Measurements from ENCODE around the gene TEPSIN. TPM values are rescaled to one million over a fixed set of nuclear protein-coding genes. Genes with fewer than 3 reads are reported as not detected.

The TEPSIN gene
- total and polyA plus RNA-seq, 9 donors, result 2.5 to 30.2 (median 24.5) TPM

DNA sequence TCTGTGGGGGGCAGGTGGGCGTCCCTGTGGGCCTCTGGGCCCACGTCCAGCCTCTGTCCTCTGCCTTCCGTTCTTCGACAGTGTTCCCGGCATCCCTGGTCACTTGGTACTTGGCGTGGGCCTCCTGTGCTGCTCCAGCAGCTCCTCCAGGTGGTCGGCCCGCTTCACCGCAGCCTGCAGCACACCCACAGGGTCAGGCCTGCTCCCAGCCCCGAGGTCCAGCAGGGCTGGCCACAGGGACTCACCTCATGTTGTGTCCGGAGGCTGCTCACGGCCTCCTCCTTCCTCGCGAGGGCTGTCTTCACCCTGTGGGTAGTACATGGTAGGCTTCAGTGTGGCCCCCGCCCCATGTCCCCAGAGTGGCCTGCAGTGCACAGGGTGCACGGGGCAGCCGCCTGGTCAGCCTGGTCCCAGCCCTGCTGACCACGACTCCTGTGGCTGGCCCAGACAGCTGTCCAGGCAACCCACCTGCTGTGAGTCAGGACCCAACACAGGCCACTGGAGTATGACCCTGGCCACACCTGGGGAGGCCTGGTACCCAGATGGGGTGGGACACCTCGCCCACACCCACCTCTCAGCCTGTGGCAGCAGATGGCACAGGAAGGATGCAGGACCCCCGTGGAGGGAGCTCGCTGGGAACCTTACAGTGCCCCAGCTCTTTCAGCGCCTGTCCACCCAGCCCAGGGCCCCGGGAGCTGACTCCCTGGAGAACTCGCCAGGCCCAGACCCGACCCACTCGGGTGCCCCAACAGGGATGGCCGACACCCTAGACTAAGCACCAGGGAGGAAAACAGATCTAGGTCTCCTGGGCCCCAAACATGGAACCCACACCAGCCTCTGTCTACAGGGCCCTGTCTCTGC, 49.0 kb downstream of the TEPSIN start:
- Histone ChIP-seq H3K4me3 (no peak overlapping the region), H3K36me3 (no peaks in the 10 kb centered on the region), H3K9me3 (no peaks in the 10 kb centered on the region), H3K4me1 (ENCODE audit: insufficient read depth) (no peaks in the 10 kb centered on the region), H3K27ac (no peak overlapping the region), H3K27me3 (no peaks in the 10 kb centered on the region)
- intact Hi-C loops (cut with DNase I), result no loop called here
- 77 to 82% (median 81%) methylated on average over 24 to 27 of the region's 27 CpGs for WGBS, 3 donors
- no peak for DNase-seq
- TF ChIP-seq EP300 (IDR thresholded peaks at IDR 0.05), result no peak
- TF ChIP-seq, protein P1, sequence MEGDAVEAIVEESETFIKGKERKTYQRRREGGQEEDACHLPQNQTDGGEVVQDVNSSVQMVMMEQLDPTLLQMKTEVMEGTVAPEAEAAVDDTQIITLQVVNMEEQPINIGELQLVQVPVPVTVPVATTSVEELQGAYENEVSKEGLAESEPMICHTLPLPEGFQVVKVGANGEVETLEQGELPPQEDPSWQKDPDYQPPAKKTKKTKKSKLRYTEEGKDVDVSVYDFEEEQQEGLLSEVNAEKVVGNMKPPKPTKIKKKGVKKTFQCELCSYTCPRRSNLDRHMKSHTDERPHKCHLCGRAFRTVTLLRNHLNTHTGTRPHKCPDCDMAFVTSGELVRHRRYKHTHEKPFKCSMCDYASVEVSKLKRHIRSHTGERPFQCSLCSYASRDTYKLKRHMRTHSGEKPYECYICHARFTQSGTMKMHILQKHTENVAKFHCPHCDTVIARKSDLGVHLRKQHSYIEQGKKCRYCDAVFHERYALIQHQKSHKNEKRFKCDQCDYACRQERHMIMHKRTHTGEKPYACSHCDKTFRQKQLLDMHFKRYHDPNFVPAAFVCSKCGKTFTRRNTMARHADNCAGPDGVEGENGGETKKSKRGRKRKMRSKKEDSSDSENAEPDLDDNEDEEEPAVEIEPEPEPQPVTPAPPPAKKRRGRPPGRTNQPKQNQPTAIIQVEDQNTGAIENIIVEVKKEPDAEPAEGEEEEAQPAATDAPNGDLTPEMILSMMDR (IDR thresholded peaks at IDR 0.05), result no peak
- TF ChIP-seq POLR2A (IDR thresholded peaks at IDR 0.05), result no peak

- H3K9me3 ChIP-seq, result no peaks in the 10 kb centered on the region
- no peaks in the 10 kb centered on the region for H3K36me3 ChIP-seq
- H3K4me1 ChIP-seq (ENCODE audit: insufficient read depth), result no peaks in the 10 kb centered on the region
- H3K4me3 ChIP-seq, result no peak overlapping the region
- H3K27me3 ChIP-seq, result no peaks in the 10 kb centered on the region
- 91 to 96% (median 94%) methylated on average over 7 of the region's 7 CpGs for WGBS, 3 donors
- intact Hi-C loops (cut with DNase I), result no loop called here
- DNase-seq, result no peak
- TF ChIP-seq, protein P1 (IDR thresholded peaks at IDR 0.05), result no peak
- no peak overlapping the region for H3K27ac ChIP-seq
Measured at GRCh38 chr17:81189016-81189415, 49.8 kb downstream of the TEPSIN start.

- H3K4me1 ChIP-seq (ENCODE audit: insufficient read depth), result no peaks in the 10 kb centered on the region
- no peaks in the 10 kb centered on the region for H3K36me3 ChIP-seq
Measured at GRCh38 chr17:81188491-81188840, 50.4 kb downstream of the TEPSIN start.

GRCh38 chr17:81187586-81188490, 51.0 kb downstream of the TEPSIN start:
- TF ChIP-seq POLR2A (IDR thresholded peaks at IDR 0.05) (no peak), EP300 (IDR thresholded peaks at IDR 0.05) (no peak)
- TF ChIP-seq, protein P1 (IDR thresholded peaks at IDR 0.05), result no peak
- no peaks in the 10 kb centered on the region for H3K27me3 ChIP-seq
- no peaks in the 10 kb centered on the region for H3K9me3 ChIP-seq
- H3K4me3 ChIP-seq, result no peak overlapping the region
- intact Hi-C loops (cut with DNase I), result no loop called here
- H3K36me3 ChIP-seq, result no peaks in the 10 kb centered on the region
- H3K4me1 ChIP-seq (ENCODE audit: insufficient read depth), result no peaks in the 10 kb centered on the region
- WGBS, 3 donors, result 90 to 91% (median 90%) methylated on average over 23 to 26 of the region's 26 CpGs
- DNase-seq, result no peak
- H3K27ac ChIP-seq, result no peak overlapping the region

More at GRCh38 chr17:81188491-81188840, 50.4 kb downstream of the TEPSIN start:
- no peak overlapping the region for H3K4me3 ChIP-seq
- H3K9me3 ChIP-seq, result no peaks in the 10 kb centered on the region
- WGBS, 3 donors, result 92 to 96% (median 92%) methylated on average over 9 to 12 of the region's 12 CpGs
- intact Hi-C loops (cut with DNase I), result no loop called here
- H3K27me3 ChIP-seq, result no peaks in the 10 kb centered on the region
- H3K27ac ChIP-seq, result no peak overlapping the region
- no peak for DNase-seq
- TF ChIP-seq EP300 (IDR thresholded peaks at IDR 0.05), result no peak
- no peak for TF ChIP-seq POLR2A (IDR thresholded peaks at IDR 0.05)
- TF ChIP-seq, protein P1 (IDR thresholded peaks at IDR 0.05), result no peak

Measured in ovary (tissue), 9 donors.